Stromal cell of bone marrow (primary cell): ENCODE measurements around the gene RDH16.

Experiments
- DNase-seq: peaks from one replicate; pipeline ENCODE4 v3.0.0-alpha.2; 2012; ENCODE audit warnings: low read depth

The RDH16 gene, protein sequence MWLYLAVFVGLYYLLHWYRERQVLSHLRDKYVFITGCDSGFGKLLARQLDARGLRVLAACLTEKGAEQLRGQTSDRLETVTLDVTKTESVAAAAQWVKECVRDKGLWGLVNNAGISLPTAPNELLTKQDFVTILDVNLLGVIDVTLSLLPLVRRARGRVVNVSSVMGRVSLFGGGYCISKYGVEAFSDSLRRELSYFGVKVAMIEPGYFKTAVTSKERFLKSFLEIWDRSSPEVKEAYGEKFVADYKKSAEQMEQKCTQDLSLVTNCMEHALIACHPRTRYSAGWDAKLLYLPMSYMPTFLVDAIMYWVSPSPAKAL

DNA sequence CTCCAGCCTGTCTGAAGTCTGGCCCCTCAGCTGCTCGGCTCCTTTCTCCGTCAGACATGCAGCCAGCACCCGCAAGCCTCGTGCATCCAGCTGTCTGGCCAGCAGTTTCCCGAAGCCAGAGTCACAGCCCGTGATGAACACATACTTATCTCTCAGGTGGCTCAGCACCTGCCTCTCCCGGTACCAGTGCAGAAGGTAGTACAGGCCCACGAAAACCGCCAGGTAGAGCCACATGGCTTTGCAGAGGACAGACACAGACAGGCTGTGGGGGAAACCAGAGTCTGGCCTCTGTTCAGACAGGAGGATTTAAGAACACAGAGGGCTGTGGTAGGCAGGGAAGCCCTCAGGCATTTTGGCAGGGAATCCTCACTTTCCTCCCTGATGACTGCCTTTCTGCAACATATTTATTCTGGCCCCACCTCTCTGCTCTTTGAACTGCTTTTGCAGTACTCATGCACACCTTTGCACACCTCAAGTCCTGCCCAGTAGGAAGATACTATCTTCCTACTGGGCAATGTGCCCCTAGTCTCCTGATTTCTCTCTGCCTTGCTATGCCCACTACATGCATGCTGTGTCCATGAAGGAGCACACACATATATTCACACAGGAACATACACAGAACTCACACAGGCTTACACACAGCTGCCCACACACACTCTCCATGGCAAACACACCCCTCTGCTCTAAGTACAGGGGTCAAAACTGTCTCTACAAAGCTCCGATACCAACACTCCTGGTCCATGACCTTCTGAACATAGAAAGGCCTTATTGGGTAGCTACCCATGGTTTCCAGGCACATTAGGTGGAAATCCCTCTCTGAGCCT lies at the start of gene RDH16:
TSS of gene RDH16 (minus strand) at position 380 of the 824 bp plus-strand sequence. CDS start at position 234, 146 bp downstream.
- no peak for DNase-seq

DNA sequence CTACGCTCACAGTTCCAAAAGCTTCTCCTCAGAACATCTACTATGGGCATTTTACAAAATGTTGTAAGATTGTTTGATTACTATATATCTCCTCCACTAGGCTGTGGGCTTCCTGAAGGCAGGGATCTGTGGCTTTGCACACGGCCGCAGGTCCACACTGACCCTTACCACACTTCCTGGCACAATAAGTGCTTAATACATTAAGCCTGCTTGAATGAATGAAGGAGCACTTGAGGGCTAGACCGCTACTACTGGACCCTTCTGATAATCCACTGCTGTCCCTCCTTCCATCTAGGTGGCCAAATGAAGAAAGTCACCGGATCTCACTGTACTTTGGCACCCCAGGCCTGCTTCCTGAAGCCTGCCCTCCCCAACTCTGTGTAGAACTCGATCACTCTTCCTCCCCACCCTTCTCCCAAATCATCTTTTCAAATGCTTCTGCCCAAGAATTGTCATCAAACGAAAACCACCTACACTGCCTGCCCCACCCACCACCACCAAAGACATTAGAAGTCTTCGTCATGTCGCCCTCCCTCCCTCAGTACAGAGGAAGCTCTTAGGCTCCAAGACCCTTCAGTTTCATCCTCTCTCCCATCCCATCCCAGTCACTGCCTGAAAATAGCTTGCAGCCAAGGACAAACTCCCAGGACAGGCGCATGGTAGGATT lies 49.5 kb upstream of the RDH16 start:
- no peak for DNase-seq

DNA sequence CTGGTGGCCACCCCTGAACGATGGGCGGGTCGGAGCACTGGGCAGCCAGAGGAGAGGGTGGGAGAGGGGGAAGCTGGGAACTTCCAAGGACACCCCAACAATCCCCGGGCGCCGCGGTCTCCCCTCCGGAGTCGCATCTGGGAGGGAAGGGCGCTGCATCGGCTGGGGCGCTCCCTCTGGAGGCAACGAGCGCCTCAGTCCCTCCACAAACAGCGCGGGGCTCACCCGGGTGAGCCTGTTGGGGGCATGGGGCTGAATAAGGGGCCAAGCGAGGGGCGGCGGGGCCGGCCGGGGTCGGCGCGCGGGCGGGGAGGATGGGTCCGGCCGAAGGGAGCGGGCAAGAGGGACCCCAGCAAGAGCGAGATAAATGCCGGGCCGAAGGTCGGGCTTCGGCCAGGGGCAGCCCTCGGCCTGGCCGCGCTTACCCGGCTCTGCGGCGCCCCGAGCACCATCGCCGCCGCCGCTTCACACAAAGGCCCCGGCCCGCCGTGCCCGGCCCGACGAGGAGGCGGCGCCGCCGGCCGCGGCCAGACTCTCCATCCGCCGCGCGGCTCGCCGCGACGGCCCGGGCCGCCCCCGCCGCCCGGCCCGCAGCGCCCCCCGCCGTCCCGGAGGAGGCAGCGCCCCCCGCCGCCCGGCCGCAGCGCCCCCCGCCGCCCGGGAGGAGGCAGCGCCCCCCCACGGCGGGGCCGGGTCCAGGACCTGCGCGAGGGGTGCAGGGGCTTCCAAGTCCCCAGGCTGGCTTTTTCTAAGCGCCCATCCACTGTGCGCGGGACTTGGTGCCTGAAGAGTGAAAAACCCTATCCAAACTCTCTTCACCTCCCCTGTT lies 48.8 kb upstream of the RDH16 start, which contains the start of gene ZBTB39:
TSS of gene ZBTB39 (minus strand) at position 567 of the 829 bp plus-strand sequence. CDS start 1,629 bp downstream, outside the sequence.
- peak; percentile 38 for DNase-seq

DNA sequence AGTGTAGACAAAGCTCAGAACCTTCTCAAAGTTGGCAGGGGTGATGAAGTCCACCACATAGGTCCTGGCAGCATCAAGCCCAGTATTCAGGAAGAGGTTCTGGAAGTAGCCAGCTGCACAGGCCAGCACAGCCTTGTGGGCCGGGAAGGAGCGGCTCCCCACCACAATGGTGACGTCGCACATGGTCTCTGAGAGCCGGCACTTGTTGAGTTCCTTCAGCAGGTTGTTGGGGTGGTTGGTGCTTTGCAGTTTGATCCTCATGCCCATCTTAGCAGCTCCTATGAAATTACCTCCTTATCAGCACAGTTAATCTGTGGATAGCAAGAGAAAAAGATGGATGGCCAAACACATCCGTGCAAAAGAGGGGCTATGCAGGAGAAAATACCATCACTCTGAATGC lies 47.2 kb upstream of the RDH16 start:
- no peak for DNase-seq

DNA sequence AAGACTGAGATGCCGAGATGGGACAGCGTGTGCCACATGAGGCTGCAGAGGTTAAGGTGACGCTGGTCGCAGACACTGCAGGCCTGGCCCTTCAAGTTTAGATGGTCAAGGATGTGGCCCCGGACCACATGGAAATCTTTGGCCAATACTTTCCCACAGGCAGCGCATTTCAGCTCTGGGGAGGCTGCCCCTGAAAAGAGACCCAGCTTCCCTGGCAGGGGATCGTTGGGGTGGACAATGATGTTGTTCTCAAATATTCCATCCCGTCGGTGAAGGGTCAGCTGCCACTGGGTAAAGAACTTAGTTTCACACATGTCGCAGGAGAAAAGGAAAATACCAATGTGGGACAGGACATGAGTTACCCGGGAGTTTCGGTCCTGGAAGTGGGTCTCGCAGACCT lies 46.0 kb upstream of the RDH16 start:
- DNase-seq: no peak

DNA sequence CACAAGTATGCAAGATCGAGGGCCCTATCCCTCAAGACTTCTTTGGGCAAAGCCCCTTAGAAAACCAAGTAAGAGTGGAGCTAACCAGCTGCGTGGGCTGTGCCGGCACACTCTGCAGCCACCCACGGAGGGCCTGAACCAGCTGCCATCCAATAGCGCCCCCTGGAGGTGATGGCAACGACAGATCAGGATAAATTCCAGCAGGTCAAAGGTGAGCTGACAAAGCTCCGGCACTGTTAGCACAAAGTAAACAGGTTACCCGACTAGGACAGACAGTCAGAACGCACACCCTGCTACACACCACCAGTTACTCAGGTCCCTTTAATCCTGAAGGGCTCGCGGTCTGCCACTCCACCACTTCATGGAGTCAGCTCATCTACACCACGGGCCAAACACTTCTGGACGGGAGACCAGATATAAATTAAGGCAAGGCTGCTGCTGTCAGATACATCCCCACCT lies 44.1 kb upstream of the RDH16 start:
- DNase-seq: no peak

DNA sequence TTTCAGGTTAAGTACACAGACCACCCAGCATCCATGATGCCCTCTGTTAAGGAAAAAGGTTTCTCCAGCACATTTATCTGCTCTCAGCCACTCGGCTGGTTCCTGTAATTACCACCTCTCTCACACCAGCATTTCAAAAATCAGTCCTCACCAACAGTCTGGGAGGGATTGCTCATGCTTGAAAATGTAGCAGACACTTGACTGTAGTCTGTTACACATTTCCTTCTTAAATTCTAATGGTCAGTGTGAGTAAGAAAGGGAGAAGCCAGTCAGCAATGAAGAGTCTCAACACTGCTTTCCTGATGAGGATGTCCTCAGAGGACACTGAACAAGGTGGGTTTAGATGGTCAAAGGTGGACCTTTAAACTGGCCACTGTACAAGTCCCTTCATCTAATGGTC lies 43.0 kb upstream of the RDH16 start:
- no peak for DNase-seq

DNA sequence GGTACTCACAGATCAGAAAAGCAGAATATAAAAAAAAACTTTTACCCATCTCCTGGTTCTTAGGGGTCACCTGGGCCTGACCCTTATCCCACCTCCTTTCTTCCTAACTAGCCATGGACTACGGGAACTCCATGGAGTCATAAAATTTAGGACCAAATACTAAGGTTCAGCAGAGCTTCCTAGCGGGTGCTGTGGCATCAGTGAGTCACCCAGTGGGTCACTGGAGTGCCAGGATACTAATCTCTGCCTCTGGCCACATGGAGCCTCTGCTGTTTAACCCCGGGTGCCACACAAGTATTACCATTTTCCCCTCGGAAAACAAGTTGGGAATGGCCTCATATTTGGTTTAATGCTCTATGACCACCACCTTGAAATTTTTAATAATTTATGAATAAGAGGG lies 42.0 kb upstream of the RDH16 start:
- DNase-seq: no peak

DNA sequence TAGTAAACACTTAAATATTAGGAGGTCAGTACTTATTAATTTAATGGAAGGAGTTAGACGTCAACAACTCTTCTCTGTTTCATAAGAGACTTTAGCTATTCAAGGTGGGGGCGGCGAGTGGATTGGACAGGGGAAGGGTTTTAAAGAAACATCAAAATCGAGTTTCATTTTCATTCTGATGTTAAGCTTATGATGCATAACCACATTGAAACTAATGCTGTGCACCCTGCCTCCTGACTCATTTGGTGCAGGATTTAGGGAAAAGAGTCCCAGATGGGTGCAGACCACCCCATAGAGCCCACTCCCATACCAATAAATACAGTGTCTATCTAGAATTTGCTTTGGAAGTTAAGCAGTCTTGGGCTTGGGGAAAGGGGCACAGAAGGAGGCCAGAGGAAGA lies 41.6 kb upstream of the RDH16 start:
- no peak for DNase-seq

DNA sequence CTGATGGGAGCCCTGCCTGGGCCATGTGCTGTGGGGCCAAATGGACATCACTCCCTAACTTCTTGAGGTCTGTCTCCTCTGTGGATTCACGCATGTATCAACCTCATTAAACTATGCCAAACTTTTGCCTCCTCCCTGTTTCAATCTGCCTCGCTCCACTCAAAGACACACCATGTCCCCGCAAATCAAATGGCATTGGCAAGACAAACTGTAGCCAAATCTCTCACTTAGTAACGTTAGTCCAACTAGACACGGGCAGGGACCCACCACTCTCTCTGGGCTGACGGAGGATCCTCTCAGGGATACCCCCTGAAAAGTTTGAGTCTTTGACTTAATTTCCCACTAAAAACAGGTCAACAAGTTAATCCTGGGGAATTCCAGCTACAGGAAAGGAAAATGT lies 40.9 kb upstream of the RDH16 start:
- no peak for DNase-seq

DNA sequence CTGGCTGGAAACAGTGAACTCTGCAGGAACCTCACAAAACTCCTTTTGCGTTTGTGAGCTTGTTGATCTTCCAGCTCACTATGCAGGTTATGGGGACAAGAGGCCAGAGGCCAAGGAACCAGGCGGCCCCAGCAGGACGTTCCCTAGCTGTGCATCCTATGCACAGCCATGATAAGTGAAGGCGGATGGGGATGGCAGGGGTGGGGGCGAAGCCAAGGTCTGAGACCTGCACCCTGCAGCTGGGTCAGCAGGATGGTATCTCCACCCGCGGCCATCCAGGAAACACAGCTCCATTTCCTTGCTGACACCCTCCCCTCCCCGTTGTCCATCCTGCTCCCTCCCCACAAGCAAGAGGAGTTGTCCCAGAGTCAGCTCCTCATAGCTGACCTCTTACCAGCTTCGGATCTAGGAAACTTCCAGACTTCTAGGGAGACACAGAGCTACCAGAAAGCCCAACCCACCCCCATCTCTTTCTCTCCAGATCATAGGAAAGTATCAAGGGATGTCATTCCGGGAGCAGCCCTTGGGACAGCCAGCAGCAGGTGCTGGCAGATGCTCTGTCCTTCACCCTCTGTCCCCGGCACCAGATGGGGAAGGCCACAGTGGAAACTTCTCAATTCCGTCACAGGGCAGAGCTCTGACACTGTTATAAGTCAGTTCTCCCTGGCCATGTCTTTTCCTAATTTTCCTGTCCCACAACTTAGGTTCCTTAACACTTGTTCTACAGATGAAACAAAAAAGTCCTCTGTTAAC lies 39.6 kb upstream of the RDH16 start:
- no peak for DNase-seq

DNA sequence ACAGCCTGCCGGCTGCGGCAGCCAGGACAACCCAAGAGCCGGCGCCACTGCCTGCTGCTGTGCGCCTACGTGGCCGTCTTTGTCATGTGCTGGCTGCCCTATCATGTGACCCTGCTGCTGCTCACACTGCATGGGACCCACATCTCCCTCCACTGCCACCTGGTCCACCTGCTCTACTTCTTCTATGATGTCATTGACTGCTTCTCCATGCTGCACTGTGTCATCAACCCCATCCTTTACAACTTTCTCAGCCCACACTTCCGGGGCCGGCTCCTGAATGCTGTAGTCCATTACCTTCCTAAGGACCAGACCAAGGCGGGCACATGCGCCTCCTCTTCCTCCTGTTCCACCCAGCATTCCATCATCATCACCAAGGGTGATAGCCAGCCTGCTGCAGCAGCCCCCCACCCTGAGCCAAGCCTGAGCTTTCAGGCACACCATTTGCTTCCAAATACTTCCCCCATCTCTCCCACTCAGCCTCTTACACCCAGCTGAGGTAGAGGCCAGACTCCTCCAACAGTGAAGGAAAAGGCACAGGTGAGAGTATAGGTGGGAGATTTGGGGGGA lies 38.6 kb upstream of the RDH16 start:
- DNase-seq: no peak

DNA sequence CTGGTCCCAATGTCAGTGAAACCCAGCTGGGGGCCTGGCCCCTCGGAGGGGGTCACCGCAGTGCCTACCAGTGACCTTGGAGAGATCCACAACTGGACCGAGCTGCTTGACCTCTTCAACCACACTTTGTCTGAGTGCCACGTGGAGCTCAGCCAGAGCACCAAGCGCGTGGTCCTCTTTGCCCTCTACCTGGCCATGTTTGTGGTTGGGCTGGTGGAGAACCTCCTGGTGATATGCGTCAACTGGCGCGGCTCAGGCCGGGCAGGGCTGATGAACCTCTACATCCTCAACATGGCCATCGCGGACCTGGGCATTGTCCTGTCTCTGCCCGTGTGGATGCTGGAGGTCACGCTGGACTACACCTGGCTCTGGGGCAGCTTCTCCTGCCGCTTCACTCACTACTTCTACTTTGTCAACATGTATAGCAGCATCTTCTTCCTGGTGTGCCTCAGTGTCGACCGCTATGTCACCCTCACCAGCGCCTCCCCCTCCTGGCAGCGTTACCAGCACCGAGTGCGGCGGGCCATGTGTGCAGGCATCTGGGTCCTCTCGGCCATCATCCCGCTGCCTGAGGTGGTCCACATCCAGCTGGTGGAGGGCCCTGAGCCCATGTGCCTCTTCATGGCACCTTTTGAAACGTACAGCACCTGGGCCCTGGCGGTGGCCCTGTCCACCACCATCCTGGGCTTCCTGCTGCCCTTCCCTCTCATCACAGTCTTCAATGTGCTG lies 38.0 kb upstream of the RDH16 start:
- DNase-seq: no peak

DNA sequence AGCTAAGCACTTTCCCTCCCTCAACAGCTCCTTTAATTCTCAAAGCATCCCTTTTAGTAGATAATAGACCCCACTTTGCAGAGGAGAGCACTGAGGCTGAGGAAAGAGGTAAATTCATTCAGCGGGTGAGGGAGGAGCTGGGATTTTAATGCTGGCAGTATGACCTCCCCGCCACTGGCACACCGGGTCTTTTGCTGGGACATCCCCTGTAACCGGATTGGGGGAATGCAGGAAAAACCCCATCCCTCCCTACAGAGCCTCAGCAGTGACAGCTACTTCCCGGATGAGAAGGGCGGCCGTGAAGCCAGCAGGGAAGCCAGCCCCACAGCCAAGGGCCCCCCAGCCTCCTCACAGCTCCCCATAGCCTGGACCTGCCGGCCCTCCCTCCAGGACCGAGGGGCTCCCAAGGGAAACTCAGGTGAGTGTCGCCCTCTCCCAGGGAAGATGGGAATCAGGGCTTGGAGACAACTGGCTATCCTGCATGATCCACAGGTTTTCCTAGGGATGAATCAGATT lies 36.9 kb upstream of the RDH16 start:
- DNase-seq: no peak

DNA sequence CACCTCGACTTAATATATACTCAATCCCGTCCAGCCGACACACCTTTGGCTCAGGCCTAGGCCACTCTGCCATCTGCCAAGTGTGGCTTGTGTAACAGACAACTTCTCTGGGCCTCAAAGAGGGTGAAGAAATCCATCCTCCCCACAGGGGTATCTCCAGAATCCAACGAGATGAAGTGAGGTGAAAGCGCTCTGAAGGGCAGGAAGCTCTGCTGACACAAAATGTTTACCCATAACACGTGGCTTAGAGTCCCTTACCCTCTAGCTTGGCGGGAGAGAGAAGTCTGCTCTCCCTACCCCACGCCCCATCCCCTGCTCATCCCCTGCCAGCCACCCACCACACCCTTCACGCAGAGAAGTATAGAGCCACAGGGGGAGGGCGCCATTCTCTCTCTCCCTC lies 35.9 kb upstream of the RDH16 start:
- no peak for DNase-seq

DNA sequence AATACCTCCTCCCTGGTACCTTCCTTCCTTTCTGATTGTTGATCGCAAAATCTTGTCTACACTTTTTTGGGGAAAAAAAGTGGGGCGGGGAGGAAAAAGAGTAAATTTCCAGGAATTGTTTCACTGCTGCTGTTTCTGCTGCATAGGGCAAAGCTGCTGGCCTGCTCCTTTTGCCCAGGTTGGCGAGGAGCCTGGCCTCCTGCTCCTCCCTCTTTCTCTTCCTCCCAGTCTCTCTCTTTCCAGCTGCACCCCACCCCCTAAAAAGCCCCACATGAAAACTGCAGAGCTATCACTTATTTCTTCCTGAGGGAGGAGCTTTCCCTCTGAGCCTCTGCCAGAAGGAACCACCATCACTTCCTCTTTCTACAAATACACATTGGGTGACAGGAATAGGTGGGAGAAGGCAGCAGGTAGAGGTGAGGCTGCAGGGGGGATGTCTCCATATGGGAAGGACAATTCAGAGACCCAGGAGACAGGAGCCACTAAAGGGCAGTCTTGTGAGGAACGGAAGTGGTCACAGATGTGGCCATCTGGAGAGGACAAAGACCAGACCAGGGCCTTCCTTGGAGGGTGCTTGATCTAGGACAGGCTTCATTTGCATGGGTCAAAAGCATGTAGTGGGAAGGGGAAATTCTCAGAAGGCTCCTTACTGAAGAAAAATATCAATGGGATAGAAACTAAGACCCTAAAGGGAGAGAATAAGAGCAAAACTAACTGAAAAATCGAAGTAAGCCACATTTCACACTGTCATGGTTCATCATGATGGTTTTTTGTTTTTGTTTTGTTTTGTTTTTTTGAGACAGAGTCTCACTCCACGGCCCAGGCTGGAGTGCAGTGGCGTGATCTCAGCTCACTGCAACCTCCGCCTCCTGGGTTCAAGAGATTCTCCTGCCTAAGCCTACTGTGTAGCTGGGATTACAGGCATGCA lies 34.2 kb upstream of the RDH16 start:
- DNase-seq: no peak

DNA sequence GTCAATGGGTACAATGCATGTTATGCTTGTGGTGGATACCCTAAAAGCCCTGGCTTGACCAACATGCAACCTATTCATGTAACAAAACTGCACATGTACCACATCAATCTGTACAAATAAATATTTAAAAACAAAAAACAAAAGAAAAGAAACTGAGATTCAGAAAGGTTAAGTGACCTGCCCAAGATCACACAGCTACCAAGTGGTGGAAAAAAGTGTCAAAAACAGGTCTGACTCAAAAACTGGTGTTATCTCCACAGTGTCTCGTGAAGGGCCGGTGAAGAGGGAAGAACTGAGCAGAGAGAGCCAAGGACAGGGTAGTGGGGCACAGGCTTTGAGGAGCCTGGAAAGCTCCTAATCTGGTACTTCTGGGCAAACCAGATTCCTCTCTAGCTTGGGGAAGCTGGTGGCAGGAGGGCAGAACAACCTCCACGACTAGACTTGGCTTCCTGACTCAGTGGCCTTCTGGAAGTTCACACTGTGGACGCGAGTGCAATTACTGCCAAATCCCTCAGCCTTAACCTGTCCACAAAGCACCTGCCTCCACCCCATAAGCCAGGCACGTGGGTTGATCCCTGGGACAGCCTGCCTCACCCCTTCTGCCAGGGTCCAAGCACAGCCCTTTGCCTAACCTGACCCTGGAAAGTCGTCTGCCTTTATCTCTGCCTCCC lies 33.4 kb upstream of the RDH16 start:
- no peak for DNase-seq
